Rectal smooth muscle tissue (tissue), 1 donor: ENCODE measurements around the gene ABLIM3.

Experiments used
- H3K27ac ChIP-seq: one replicate; pipeline ENCODE4 v1.7.0; 2013; ENCODE audit warnings: low read depth, low read length, inconsistent platforms
- H3K27me3 ChIP-seq: one replicate; pipeline ENCODE4 v1.7.0; 2013; ENCODE audit warnings: low read length; ENCODE audit not compliant: control insufficient read depth, insufficient read depth
- H3K36me3 ChIP-seq: one replicate; pipeline ENCODE4 v1.7.0; 2013; ENCODE audit warnings: low read length; ENCODE audit not compliant: control insufficient read depth, insufficient read depth
- H3K4me1 ChIP-seq: one replicate; pipeline ENCODE4 v1.7.0; 2013; ENCODE audit warnings: low read length; ENCODE audit not compliant: control insufficient read depth, insufficient read depth
- H3K4me3 ChIP-seq: one replicate; pipeline ENCODE4 v1.7.0; 2013; ENCODE audit warnings: low read length
- H3K9ac ChIP-seq: one replicate; pipeline ENCODE4 v1.7.0; 2013; ENCODE audit warnings: low read length

ABLIM3 gene

GRCh38 chr5:149141224-149141956 is at the start of gene ABLIM3:
ABLIM3 (plus strand) TSS chr5:149141493; CDS start chr5:149142096, 603 bp downstream.
- peak within 1 kb of the TSS; percentile 73 for H3K4me3 ChIP-seq
- no peak within 1 kb of the TSS for H3K27ac ChIP-seq
- H3K36me3 ChIP-seq: no peaks in the 10 kb centered on the region
- no peak within 1 kb of the TSS for H3K9ac ChIP-seq
- no peaks in the 10 kb centered on the region for H3K27me3 ChIP-seq
- H3K4me1 ChIP-seq: peaks cover 10% of the 10 kb centered on the region

- Histone ChIP-seq H3K27ac (no peak overlapping the region), H3K27me3 (no peaks in the 10 kb centered on the region), H3K9ac (no peak overlapping the region), H3K36me3 (no peaks in the 10 kb centered on the region), H3K4me1 (no peaks in the 10 kb centered on the region), H3K4me3 (no peak overlapping the region)
Measured at GRCh38 chr5:149093625-149094024, 47.7 kb upstream of the ABLIM3 start.

- no peak overlapping the region for H3K27ac ChIP-seq
- no peaks in the 10 kb centered on the region for H3K4me1 ChIP-seq
- no peak overlapping the region for H3K4me3 ChIP-seq
- H3K27me3 ChIP-seq: no peaks in the 10 kb centered on the region
- H3K36me3 ChIP-seq: no peaks in the 10 kb centered on the region
- no peak overlapping the region for H3K9ac ChIP-seq
Measured at GRCh38 chr5:149094996-149095395, 46.3 kb upstream of the ABLIM3 start.

- no peaks in the 10 kb centered on the region for H3K36me3 ChIP-seq
Measured at GRCh38 chr5:149099920-149100319, 41.4 kb upstream of the ABLIM3 start.

GRCh38 chr5:149100331-149100730 is 41.0 kb upstream of the ABLIM3 start:
- Histone ChIP-seq H3K27ac (no peak overlapping the region), H3K4me1 (no peaks in the 10 kb centered on the region), H3K27me3 (no peaks in the 10 kb centered on the region), H3K9ac (no peak overlapping the region), H3K4me3 (no peak overlapping the region), H3K36me3 (no peaks in the 10 kb centered on the region)

More at GRCh38 chr5:149099920-149100319, 41.4 kb upstream of the ABLIM3 start:
- Histone ChIP-seq H3K27ac (no peak overlapping the region), H3K9ac (no peak overlapping the region), H3K4me3 (no peak overlapping the region), H3K4me1 (no peaks in the 10 kb centered on the region), H3K27me3 (no peaks in the 10 kb centered on the region)

GRCh38 chr5:149108651-149109280 is 32.5 kb upstream of the ABLIM3 start:
- H3K27me3 ChIP-seq: no peaks in the 10 kb centered on the region
- no peaks in the 10 kb centered on the region for H3K4me1 ChIP-seq
- H3K9ac ChIP-seq: no peak overlapping the region
- H3K4me3 ChIP-seq: no peak overlapping the region
- H3K36me3 ChIP-seq: no peaks in the 10 kb centered on the region
- H3K27ac ChIP-seq: no peak overlapping the region

- Histone ChIP-seq H3K27ac (no peak overlapping the region), H3K36me3 (no peaks in the 10 kb centered on the region), H3K4me1 (no peaks in the 10 kb centered on the region), H3K9ac (no peak overlapping the region), H3K4me3 (no peak overlapping the region), H3K27me3 (no peaks in the 10 kb centered on the region)
Measured at GRCh38 chr5:149110406-149110805, 30.9 kb upstream of the ABLIM3 start.

- Histone ChIP-seq H3K27ac (no peak overlapping the region), H3K36me3 (no peaks in the 10 kb centered on the region), H3K27me3 (no peaks in the 10 kb centered on the region), H3K4me1 (no peaks in the 10 kb centered on the region), H3K4me3 (no peak overlapping the region), H3K9ac (no peak overlapping the region)
Measured at GRCh38 chr5:149113669-149114068, 27.6 kb upstream of the ABLIM3 start.

- no peak overlapping the region for H3K9ac ChIP-seq
Measured at GRCh38 chr5:149114403-149115312, 26.6 kb upstream of the ABLIM3 start.

GRCh38 chr5:149117970-149118369 is 23.3 kb upstream of the ABLIM3 start:
- Histone ChIP-seq H3K4me1 (no peaks in the 10 kb centered on the region), H3K27ac (no peak overlapping the region), H3K4me3 (no peak overlapping the region), H3K9ac (no peak overlapping the region), H3K27me3 (no peaks in the 10 kb centered on the region), H3K36me3 (no peaks in the 10 kb centered on the region)

More at GRCh38 chr5:149114403-149115312, 26.6 kb upstream of the ABLIM3 start:
- Histone ChIP-seq H3K27ac (no peak overlapping the region), H3K4me3 (no peak overlapping the region), H3K36me3 (no peaks in the 10 kb centered on the region), H3K27me3 (no peaks in the 10 kb centered on the region), H3K4me1 (no peaks in the 10 kb centered on the region)

- H3K27me3 ChIP-seq: no peaks in the 10 kb centered on the region
Measured at GRCh38 chr5:149118463-149118862, 22.8 kb upstream of the ABLIM3 start.

GRCh38 chr5:149121145-149121544 is 20.1 kb upstream of the ABLIM3 start:
- H3K9ac ChIP-seq: no peak overlapping the region
- no peak overlapping the region for H3K4me3 ChIP-seq
- no peak overlapping the region for H3K27ac ChIP-seq
- no peaks in the 10 kb centered on the region for H3K27me3 ChIP-seq
- H3K4me1 ChIP-seq: no peaks in the 10 kb centered on the region
- H3K36me3 ChIP-seq: no peaks in the 10 kb centered on the region

More at GRCh38 chr5:149118463-149118862, 22.8 kb upstream of the ABLIM3 start:
- H3K4me1 ChIP-seq: no peaks in the 10 kb centered on the region
- H3K9ac ChIP-seq: no peak overlapping the region
- no peak overlapping the region for H3K27ac ChIP-seq
- H3K4me3 ChIP-seq: no peak overlapping the region
- H3K36me3 ChIP-seq: no peaks in the 10 kb centered on the region
